OCI-LY1 (cell line): ENCODE data around the gene EEFSEC.

Source experiments
- CTCF ChIP-seq: fragments of 200-600 bp; sonication (generic), shearing (Covaris generic); IDR thresholded peaks from 2 replicates; pipeline ENCODE4 v1.5.1; 2017; ENCODE audit warnings: mild to moderate bottlenecking, antibody characterized with exemption, low read length, moderate library complexity, mixed read lengths
- EZH2 ChIP-seq: fragments of 200-600 bp; sonication (generic), shearing (Covaris generic); IDR thresholded peaks from 2 replicates; pipeline ENCODE4 v1.8.0; 2017; ENCODE audit warnings: borderline replicate concordance, mixed run types, mild to moderate bottlenecking, antibody characterized with exemption, low read length, moderate library complexity, mixed read lengths

- TF ChIP-seq CTCF (no peak), EZH2 (no peak)
Measured at GRCh38 chr3:128427175-128427857, 274.0 kb downstream of the EEFSEC start.
